ENCODE measurements around the gene PRKAB2.

DNA sequence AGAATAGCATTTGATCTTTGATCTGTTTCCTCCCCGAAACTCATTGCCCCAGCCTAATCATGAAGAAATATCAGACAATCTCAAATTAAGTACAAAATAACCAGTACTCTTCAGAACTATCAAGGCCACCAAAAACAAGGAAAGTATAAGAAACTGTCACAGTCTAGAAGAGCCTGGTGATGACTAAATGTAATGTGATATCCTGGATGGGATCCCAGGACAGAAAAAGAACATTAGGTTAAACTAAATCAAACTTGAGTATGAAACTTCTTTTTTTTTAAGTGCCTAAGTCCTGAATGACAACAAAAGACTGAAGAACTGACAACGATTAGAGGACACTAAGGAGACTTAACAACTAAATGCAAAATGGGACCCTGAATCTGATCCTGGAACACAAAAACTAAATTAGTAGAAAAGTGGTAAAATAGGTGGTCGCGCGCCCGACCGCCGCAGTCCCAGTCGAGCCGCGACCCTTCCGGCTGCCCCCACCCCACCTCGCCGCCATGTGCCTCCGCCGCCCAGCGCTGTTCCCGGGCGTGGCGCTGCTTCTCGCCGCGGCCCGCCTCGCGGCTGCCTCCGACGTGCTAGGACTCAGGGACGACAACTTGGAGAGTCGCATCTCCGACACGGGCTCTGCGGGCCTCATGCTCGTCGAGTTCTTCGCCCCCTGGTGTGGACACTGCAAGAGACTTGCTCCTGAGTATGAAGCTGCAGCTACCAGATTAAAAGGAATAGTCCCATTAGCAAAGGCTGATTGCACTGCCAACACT is 5.5 kb upstream of the PRKAB2 start:
- TF ChIP-seq BHLHE40 (IDR thresholded peaks at IDR 0.05; ENCODE audit: borderline replicate concordance) (no peak), ARNT (IDR thresholded peaks at IDR 0.05) (no peak)

All from HEK293T (cell line).